Astrocyte of the cerebellum (primary cell): Measurements from ENCODE around the gene NDUFV2.

Experiments used
- DNase-seq: peaks from one replicate; pipeline ENCODE4 v3.0.0-alpha.2; 2011; ENCODE audit warnings: low read depth
- H3K4me3 ChIP-seq: 2 replicates; pipeline ENCODE4 v1.5.1; 2011; ENCODE audit warnings: mild to moderate bottlenecking, low read depth, low read length, moderate library complexity
- in situ Hi-C: cut with HindIII; loops from 2 replicates; pipeline ENCODE4 v1.10.0; 2017; ENCODE audit warnings: low sequenced_read_pairs
- TF ChIP-seq, protein P1 (sequence below): IDR thresholded peaks from 2 replicates; pipeline ENCODE4 v1.5.1; 2012; ENCODE audit warnings: low read length, low read depth, moderate library complexity, mild to moderate bottlenecking; ENCODE audit errors: missing control alignments

The NDUFV2 gene

DNA sequence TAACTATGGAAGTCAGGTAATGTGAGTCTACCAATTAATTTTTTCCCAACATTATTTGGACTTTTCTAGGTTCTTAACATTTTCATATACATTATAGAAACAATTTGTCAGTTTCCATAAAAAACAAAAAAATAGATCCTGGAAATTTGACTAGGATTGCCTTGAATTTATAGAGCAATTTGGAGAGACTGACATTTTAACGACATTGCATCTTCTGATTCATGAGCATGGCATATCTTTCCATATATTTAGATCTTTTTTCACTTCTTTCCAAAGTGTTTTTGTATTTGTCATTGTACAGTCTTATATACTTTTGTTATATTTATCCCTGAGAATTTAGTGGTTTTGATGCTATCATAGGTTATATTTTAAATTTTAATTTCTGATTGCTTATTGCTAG, 76.1 kb downstream of the NDUFV2 start:
- in situ Hi-C loops: no loop called here
- DNase-seq: no peak
- TF ChIP-seq, protein P1, sequence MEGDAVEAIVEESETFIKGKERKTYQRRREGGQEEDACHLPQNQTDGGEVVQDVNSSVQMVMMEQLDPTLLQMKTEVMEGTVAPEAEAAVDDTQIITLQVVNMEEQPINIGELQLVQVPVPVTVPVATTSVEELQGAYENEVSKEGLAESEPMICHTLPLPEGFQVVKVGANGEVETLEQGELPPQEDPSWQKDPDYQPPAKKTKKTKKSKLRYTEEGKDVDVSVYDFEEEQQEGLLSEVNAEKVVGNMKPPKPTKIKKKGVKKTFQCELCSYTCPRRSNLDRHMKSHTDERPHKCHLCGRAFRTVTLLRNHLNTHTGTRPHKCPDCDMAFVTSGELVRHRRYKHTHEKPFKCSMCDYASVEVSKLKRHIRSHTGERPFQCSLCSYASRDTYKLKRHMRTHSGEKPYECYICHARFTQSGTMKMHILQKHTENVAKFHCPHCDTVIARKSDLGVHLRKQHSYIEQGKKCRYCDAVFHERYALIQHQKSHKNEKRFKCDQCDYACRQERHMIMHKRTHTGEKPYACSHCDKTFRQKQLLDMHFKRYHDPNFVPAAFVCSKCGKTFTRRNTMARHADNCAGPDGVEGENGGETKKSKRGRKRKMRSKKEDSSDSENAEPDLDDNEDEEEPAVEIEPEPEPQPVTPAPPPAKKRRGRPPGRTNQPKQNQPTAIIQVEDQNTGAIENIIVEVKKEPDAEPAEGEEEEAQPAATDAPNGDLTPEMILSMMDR: no peak
- no peak overlapping the region for H3K4me3 ChIP-seq

DNA sequence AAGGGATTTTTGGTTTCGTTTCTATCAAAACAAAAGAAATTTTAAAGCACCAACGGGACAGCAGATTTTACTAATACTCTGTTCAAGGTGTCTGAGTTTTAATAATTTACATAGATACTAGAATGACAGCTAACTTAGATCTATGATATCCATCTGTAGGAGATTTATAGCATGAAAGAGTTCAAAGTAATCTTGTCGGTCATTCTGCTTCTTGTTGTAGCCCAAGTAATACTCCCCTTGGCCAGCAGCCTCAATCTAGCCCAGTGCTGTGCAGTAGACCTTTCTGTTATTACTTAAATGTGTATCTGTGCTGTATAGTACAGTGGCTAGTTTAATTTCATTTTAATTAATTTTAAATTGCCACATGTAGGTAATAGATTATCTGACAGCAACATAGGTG, 78.8 kb downstream of the NDUFV2 start:
- in situ Hi-C loops: loop anchor here (5.0 kb wide), 1 partner anchor 44 kb away; the partner anchor contains the start of gene ANKRD12
- TF ChIP-seq, protein P1: no peak
- no peak for DNase-seq
- no peak overlapping the region for H3K4me3 ChIP-seq

DNA sequence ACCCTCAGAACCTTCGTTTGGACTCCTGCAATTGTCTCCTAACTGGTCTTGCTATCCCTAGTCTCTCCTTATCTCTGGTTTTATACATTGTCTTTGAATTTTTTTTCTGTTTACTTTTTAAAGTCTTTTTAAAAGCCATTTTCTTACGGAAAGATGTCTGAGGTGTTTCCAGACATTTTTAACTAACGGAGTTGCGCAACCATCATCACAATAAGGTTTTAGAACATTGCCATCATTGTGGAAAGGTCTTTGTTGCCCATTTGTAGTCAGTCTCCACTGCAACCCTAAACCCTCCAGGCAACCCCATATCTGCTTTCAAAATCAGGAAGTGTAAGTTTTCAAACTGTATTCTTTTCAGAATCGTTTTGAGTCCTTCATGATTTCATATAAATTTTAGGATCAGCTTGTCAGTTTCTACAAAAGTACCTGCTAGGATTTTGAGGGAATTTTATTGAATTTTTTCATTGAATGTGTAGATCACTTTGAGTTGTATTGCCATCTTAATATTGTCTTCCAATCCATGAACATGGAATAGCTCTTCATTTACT, 80.4 kb downstream of the NDUFV2 start:
- in situ Hi-C loops: loop anchor here (5.0 kb wide), 1 partner anchor 46 kb away; the partner anchor contains the start of gene ANKRD12
- H3K4me3 ChIP-seq: no peak overlapping the region
- TF ChIP-seq, protein P1: no peak
- DNase-seq: no peak
